HuH-7.5 (cell line): ENCODE results near the gene FOXC1.

Experiments
- DNase-seq: peaks from one replicate; pipeline ENCODE4 v3.0.0; 2011; ENCODE audit warnings: low spot score

Gene FOXC1

DNA sequence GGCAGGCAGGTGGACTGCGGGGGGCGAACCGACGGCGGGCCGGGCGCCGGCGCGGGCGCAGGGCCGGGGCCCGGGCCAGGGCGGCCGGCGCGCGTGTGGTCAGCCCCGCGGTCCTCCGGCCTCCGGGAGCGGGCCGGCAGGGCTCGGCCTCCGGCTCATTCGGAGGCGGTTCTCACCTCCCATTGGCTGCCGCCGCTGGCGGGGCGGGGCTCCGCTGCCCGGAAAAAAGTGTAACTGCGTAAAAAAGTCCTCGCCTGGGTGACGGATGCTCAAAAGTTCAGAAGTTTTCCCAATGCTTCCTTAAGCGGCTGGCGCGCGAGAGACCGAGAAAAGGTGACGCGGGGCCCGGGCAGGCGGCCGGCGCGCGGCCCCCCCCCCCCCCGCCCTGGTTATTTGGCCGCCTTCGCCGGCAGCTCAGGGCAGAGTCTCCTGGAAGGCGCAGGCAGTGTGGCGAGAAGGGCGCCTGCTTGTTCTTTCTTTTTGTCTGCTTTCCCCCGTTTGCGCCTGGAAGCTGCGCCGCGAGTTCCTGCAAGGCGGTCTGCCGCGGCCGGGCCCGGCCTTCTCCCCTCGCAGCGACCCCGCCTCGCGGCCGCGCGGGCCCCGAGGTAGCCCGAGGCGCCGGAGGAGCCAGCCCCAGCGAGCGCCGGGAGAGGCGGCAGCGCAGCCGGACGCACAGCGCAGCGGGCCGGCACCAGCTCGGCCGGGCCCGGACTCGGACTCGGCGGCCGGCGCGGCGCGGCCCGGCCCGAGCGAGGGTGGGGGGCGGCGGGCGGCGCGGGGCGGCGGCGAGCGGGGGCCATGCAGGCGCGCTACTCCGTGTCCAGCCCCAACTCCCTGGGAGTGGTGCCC, at the start of gene FOXC1:
Gene FOXC1, plus strand, starts transcription at position 268 of the 849 bp plus-strand sequence. Its CDS starts 531 bp downstream, at position 799.
- peak; percentile 95 for DNase-seq

DNA sequence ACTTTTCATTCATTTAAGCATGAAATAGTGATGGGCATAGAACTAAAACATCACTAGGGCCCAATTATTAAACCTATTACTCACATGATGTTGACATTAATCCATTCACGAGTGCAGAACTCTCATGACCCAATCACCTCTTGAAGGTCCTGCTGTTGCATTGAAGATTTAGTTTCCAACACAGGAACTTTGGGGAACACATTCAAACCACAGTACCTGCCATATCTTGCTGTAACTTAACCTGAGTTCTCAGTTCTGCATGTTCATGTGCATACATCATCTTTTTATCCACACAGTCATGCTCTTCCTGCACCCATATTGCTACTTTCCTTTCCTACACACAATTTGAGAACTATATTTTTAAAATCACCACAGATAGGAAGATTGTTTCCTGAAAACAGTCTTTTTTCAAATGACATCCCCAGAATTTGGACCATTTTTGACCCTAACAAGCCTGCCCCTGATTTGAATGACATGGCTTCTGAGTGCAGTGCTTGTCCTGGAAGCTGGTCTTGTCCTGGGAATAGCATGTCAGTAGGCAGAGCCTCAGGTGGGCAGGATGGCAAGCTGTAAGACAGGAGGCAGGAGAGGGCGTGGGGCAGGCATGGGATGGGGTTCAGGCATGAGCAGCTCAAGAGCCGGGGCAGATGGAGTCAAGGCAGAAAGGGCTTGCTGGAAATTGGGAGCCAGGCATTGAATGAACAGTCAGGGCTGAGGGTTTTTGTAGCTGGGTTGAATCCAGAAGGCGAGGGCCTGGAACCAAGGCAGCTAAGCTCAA, 49.2 kb upstream of the FOXC1 start:
- DNase-seq: no peak

DNA sequence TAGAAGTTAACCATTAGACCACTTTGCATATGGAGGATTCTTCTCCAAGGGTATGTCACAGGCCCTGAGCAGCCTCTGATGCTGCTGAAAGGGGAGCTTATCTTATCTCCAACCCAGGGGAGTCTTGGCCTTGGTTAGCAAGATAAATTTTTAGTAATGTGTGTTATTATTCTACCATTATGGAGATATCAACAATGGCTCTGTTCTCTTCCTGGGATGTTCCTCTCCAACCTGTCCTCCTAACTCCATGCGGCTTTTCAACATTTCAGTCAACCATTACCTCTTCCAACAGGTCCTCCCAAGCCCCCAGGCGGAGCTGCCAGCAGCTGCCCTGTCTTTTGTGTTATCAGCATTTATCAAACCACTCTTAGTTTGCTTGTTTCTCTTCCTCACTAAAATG, 48.4 kb upstream of the FOXC1 start:
- DNase-seq: no peak

DNA sequence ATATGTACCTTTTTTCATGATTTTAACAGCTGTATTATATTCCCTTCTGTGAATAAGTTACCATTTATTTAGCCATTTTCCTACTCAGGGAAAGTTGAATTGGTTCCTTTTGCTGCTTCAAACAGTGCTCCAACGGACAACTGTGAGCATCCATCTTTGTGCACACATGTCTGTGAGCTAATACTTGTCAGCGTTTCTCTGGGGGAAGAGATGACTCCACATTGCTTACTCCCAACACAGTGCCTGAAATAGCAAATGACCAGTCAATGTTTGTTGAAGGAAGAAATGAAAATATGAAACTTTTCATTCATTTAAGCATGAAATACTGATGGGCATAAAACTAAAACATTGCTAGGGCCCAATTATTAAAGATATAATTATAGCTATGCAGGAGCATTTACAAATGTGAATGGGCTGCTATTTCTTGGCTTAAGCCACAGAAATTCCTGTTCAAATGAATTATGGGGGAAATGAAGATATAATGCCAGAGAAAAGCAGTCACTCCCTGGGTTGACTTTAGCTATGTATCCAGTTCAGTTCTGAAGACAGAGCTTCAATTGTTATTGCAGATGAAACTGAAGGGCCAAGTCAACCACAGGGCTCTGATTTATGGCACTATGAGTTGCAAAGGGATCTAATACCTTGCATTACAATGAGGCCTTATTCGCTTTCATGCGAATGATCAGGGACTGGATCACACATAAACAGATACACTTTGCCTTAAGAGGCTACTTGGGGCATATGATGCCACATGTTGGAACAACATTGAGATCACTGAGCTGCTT, 47.4 kb upstream of the FOXC1 start:
- no peak for DNase-seq

DNA sequence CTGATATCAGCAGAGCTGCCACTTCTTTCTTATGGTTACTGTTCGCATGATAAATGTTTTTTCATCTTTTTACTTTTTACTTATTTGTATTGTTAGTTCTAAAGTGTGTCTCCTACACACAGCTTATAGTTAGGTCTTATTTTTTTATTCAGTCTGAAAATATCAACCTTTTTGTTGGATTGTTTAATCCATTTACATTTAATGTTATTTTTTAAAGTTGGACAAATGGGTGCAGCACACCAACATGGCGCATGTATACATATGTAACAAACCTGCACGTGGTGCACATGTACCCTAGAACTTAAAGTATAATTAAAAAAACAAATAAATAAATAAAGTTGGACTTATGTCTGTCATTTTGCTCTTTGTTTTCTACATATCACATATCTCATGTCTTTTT, 40.3 kb upstream of the FOXC1 start:
- DNase-seq: no peak

DNA sequence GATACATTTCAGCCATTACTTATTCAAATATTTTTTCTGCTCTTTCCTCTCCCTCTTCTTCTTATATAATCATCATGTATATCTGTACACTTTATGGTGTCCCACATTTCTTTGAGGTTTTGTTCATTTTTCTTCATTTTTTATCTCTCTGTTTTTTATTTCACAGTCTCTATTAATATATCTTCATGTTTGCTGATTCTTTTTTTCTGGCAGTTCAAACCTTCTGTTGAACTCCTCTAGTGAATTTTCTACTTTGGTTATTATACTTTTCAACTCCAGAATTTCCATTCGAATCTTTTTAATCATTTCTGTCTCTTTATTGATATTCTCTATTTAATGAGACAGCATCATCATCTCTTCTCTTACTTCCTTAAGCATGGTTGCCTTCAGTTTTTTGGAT, 38.9 kb upstream of the FOXC1 start:
- no peak for DNase-seq

DNA sequence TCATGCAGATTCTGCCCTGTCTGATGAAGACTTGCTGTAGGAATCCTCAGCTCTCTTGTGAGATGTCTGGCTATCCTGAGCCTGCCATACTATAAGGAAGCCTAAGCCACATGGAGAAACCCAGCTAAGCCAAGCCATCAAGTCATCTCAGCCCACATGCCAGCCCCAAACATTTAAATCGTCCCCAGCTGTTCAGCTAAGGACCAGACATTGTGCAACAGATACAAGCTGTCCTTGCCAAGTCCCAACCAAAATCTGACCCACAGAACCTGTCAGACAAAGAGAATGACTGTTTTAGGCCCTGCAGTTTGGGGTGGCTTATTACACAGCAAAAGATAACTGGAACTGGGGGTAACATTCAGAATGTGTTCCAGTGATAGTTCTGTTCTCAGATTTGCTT, 36.8 kb upstream of the FOXC1 start:
- no peak for DNase-seq

DNA sequence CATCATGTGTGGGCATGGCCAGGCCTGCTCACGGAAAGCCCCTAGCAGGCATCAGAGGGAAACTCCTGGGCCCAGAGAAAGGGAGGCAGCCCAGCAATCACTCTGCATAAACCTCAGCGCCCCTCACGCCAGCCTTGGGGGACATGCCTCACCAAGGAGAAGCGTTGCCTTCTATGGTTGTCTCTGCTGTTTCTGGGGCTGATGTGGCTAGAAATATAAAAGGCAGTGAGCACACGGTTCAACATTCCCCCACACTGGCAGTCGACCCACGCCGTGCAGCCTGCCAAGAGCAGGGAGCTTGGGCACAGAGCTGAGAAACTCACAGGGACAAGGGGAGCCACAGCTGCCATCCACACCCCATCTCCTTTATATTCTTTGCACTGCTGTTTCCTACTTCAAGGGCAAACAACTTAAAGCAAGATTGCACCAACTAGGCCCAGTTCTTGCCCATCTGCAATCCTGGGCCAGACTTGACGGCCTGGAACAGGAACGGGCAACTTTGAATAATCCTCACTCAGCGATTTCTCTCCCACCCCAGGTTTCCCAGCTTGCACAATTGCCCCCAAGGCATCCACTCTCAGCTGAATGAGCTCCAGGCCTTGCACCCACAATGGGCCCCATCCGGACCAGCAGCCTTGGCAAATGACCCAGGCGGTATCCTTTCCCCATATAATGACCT, 35.5 kb upstream of the FOXC1 start:
- no peak for DNase-seq

DNA sequence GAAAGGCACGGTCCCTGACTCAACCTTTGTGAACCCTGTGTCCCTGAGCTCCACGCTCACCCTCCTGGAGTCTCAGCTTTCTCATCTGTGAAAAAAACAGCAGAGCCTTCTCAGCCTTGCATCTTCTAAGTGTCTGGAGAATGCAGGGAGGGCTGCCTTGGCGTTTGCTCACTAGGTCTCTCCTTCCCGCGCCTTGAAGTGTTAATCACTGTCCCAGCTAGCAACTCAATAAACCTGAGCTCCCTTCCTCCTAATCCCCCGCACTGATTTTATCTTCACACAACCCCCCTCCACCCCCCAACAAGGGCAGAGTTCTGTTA, 34.9 kb upstream of the FOXC1 start:
- DNase-seq: no peak

DNA sequence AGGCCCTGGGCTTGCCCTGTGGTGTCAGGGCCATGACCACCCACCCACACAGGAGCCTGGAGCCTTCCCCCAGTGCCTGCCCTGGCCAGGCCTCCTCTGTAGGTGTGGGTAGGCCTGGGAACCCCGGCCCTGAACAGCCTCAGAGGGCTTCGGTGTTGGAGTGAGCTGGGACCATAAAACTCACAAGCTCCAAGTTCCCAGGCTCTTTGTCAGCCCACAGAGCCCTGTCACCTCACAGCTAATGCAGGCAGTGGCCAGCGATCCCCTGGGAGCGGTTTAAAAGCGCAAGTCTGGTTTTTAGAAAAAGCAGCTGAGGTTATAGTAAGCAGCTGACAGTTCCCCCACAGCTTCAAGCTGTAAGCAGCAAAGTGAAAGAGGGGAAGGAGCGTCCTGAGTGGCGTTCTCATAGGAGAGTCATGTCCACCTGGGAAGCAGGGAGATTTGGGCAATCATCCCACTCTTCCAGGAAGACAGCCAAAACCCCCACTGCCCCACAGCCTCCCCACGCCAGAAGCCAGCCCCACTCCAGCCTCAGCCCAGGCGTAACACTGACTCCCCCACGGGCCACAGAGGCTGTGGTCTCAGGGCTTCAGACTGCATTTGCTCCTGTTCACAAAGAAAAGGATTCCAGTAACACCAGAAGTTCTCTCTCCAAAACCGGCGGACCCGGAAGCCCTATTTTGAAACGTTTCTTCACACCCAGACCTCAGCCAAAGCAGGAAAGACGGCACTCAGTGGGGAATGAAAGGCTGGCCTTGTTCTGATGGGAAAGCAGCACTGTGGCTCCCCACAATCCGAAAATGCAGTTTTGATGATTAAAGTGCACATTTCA, 34.3 kb upstream of the FOXC1 start:
- no peak for DNase-seq

DNA sequence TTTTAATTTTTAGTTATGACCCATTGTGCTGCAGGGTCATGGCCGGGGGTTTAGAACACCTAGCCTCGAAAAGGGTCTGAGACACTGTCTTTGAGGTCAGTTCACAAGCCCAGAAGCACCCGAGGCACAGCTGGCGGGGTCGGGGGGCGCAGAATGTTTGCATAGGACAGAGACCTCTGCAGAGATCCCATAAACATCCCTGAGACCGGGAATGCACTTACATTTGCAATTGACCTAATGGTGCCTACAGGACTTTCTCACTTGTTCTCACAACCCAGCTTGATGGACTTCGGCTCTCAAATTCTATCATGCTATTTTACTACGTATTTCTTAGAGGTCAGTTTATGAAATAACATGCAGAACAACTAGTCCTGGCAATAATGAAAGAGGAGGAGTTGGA, 33.5 kb upstream of the FOXC1 start:
- DNase-seq: no peak

DNA sequence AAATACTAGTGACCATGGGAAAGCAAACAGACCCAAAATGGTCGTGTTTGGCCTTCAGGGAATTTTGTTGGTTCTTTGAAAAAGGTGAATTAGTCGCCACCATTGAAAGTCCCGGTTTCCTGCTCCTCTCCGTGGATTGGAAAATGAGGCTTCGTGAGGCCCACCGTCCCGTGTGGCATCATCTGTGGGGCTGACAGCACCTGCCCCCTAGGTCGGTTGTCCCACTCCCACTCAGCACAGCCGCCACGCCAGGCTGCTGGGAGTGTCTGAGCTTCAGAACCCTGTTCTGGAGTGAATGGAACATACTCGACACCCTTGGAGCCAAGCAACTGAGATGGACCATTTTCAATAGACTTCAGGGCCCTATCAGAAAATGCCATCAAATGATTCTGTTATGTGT, 33.0 kb upstream of the FOXC1 start:
- no peak for DNase-seq

DNA sequence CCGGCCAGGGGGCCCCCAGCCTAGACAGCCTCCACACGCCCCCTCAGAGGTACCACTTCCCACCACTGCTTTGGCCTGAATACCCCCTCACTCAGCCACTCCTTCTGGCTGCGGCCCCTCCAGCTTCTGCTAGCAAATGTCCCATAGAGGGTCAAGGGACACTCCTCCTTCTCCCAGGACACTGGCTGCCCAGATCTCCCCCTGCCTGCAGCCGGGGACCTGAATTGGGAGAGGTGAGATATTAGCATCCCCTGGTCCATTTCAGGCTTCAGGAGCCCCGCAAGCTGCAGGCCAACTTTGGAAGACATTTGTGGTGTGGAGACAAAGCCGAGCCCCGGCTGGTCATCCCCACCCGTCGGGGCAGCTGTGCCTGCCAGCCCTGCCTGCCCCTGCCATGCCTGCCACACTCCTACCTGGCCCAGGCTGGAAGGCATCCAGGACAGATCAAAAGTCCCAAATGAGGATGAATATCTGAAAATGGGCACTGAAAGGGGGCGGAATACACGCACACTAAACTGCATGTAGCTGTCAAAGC, 32.5 kb upstream of the FOXC1 start:
- DNase-seq: no peak

DNA sequence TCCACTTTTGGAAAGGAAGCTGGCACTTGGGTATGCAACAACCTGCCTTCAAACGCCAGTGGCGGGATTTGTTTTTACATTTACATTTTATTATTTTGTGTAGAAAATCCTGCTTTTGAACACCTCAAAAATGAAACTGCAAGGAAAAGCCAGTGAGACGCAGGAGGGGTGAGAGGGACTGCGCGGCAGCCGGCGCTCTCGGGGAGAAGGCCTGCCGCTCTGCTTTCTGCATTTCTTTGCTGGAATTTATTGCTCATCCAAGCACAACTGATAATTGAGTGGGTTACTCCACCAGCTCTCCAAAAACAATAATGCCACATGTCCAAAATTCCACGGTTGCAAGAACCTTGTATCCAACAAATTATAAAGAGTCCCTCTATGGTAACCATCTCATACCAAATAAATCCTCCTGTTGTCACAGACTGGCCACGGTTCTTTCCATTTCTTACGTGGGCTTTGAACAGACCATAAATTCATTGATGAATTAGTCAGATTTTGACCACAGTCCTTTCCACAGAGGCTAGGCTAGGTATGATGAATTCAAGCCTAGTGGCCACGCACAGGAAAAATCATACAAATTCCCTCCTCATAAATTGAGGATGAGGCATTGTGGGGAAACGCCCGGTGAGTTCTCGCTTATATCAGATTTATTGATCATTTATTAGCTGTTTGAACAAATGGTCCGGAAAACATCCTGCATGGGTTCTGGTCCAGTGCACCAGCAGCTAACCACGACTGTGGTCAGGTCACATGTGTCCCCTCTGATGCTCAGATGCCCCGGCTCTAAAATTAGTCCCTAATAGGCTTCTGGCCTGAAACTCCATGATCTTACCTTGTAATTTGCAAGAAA, 31.6 kb upstream of the FOXC1 start:
- no peak for DNase-seq

DNA sequence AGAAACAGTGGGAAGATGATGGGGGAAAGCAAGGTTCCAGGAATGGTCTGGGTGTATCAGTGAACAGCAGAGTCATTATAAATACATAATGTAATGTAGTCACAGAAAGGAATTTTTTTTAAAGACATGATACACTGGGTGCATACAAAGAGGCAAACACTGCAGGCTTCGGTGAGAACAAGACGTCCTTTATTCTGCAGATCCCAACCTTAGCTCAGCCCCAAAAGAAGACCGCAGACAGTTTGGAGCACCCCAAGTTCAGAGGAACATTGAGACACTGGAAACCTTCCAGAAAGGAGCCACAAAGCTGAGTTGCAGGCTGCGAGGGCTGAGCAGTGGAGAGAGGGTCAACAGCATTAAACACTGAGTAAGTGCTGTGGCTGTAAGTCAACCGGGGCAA, 30.6 kb upstream of the FOXC1 start:
- no peak for DNase-seq

DNA sequence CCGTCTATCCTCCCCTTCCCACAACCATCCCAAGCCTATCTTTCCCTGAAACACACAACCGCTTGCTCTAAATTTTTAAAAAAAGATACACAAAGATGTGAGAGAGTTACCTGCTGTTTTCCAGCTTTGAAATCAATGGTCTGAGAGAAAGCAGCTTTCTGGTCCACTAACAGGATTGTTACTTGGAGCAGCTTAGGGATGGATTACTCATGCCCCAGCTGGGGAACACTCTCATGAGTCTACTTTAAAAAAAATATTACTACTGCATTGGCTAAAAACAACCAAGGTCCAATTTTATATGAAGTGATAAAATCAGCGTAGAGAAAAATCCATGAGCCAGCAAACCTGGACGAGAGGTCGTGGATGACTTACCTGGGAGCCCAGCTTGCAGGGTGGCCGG, 29.6 kb upstream of the FOXC1 start:
- DNase-seq: no peak

DNA sequence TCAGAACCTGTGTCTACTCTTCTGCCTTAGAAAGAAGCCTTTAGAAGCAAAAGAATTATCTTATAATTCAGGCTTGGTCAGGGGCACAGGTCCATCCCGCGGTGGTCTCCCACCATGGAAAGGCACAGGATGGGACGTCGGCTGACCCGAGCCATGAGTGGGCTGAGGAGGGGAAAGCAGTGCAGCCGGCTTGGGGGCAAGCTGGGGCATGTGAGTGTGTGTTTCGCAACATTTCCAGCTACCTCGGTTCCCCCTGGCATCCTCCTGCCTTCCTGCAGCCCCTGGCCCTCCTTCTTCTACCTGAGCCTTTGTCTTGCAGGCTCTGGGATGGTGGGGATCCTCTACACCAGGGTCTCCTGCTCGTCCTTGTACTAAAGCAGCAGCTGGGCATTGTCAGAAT, 29.1 kb upstream of the FOXC1 start:
- no peak for DNase-seq

DNA sequence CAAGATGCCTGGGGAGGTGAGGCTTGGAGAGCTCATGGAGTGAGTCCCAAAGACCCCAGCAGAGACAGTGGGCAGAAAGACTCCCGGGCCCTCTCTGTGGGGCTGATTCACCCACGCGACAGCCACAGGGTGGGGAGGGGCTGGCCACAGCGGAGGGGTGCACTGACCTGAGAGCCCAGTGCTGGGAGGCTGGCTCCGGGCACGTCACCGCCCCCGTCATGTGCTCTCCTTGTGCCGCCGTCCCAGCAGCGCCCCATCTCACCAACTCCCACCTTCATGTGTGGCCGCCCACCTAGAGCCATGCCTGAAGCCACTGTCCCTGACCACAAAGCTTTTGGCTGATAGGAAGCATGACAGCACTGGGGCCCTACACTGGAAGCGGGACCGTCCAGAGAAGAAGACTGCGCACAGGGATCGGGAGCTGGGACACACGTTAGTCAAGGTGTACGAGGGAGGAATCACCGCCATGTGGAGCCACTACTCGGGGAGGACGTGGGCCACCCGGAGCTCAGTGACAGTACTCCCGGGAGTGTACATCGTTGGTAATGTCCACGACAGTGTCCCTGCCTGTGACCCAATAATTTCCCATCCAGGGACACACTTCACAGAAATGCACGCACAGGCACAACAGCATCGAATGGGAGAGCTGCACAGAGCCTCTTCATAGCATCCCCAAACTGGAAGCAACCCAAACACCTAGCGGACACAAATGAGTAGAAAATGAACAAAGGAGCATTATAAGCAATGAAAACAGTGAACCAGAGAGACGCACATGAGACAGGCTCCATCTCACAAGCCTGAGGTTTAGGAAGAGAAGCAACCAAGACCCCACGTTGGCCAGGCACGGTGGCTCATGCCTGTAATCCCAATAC, 28.4 kb upstream of the FOXC1 start:
- no peak for DNase-seq

DNA sequence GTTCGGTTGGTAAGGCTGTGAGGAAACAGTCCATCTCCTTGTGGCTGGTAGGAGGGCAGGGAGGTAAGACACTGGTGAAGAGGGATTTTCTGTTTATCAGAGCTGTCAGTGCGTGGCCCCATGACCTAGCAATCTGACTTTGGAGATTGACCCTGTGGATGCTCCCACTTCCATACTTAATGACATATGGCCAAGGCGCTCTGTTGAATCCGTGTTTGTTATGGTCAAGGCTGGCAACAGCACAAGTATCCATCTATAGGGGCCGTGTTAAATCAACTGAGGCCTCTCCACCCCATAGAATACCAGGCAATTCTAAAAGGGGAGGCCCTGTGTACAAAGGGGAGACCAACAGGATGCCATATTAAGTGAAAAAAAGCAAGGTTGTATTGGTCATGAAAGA, 25.6 kb upstream of the FOXC1 start:
- DNase-seq: no peak
